Right ventricle myocardium superior (tissue), 1 donor: ENCODE data around the gene KCND3. TPM values are rescaled to one million over a fixed set of nuclear protein-coding genes. Genes with fewer than 3 reads are reported as not detected.

Experiments
- ATAC-seq: fragments of 200-7000 bp; cut with Tn5 transposase; one replicate; pipeline ENCODE4 v1.9.1; 2020; ENCODE audit warnings: mild to moderate bottlenecking; ENCODE audit not compliant: poor library complexity
- DNase-seq: peaks from one replicate; pipeline ENCODE4 v3.0.0-alpha.2; 2020
- intact Hi-C: fragments of 100-400 bp; cut with DNase I; formaldehyde crosslinking; loops from one replicate; pipeline ENCODE4 v1.11.2; 2022
- total RNA-seq: library from RNA; stranded (reverse); fragmentation: NEBNext Ultra II Directional; extraction: Animal tissue kit (Norgen Biotek cat#: 25700); gene quantifications from one replicate; pipeline ENCODE4 v1.2.1, GENCODE V29; 2021
- donor health status: DM: no; HTN: yes; CAD: no; lungs with severe emphysema.

The KCND3 gene
- total RNA-seq, 1 donor from 2014 or later = 19.7 TPM

DNA sequence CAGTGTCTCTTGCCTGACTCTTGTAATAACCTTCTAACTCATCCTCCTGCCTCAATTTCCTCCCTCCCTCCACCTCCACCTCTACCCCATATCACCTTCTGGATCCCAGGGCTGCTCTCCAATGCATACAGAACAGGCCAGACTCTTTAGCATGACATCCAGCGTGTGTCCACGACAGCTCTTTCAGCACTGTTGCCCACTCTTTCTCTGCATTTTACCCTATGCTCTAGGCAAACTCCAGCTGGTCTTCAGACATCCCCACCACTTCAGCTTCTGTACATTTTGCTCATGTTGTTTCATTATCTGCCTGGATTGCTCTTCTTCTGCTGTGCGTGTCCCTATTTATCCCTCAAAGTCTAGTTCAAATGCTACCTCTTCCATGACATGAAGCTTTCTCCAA, 255.0 kb downstream of the KCND3 start:
- DNase-seq = no peak
- intact Hi-C loops = no loop called here
- ATAC-seq = no peak

DNA sequence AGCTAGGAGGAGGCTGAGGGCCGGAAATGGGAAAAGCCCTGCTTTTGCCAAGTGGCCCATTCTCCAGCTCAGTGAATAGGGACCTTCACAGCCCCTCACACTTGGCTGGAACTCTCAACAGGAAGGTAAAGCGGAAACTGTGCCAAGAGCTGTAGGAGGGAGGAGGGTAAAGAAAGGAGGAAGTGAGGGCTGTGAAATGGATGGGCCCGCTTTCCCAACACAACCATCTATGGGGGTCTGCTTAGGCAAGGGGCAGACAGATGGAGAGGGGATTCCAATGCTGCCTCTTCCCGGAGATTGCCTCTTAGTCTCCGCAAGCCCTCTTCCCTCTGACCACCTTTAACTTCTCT, 255.5 kb downstream of the KCND3 start:
- no peak for ATAC-seq
- intact Hi-C loops = no loop called here

DNA sequence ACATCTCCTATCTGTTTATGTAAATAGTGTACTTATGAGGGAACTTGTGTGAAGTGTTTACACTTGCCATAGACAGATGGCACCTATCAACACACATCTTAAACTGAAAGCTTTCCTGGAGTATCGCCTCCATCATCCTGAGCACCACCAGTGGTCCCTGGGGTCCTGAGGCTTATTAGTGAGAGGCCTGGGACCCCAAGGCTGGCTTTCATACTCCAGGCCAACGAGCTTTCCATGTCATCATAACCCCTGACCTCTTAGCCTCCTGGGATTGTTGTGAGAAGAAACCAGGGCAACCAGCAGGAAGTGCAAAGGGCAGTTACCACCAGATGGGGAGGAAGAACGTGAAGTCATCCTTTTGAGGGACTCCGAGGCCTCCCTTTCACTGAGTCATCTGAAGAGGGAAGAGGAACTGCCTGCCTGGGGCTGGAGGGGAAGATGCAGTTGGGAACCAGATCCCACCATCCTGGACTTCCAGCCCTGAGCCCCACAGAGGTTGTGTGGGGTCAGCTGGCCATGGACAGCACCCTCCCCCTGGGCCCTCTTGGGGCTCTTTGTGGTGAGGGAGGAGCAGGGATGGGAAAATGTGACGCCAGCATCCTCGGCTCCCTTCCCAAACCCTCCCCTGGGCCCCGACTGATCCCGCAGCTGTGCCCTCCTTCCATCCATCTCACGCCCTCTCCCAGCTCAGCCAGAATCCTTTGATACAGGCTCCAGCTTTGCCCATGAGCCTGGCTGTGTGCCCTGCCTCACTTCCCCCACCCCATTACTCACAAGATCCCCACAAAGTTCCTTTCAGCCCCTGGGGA, 256.1 kb downstream of the KCND3 start:
- DNase-seq (peak; percentile 79), ATAC-seq (peak; percentile 31)
- intact Hi-C loops = no loop called here

More for the DNA sequence above, 255.5 kb downstream of the KCND3 start:
- no peak for DNase-seq

DNA sequence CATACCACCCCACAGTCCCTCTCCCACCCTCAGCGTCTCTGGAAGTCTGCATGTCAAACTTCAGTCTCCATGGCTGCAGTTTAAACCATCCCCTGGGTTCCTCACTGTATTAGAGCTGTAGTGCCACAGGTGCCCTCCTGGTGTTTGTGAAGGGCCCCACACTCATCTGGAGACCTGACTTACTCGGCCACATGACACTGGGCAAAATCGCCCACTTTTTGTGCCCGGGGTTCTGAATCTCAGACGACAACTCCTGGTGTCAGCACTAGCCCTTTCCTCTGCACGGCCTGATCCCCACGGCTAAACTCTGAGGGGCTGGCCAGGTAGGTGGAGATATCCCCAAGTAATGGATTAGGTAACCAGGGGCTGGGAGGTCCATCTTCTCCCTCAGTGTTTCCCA, 256.8 kb downstream of the KCND3 start:
- ATAC-seq (no peak), DNase-seq (no peak)
- intact Hi-C loops = no loop called here

DNA sequence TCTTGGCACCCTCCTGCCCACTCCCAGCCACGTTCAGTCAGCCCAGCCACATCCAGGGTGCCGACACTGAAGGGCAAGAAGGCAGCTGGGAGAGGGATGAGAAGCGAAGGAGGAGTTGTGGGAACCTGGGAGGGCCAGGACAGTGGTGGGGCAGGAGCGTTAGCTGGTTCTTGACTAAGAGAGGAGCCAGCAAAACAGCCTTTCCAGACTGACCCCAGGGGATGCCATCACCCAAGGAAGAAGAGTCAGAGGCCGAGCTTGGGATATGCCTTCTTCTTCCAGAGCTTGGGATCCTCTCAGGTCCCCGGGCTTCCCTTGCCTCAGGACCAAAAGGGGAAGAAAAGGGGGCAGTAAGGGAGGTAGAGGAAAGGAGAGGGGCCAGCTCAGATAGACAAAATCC, 257.5 kb downstream of the KCND3 start:
- no peak for ATAC-seq
- intact Hi-C loops = no loop called here
- no peak for DNase-seq

DNA sequence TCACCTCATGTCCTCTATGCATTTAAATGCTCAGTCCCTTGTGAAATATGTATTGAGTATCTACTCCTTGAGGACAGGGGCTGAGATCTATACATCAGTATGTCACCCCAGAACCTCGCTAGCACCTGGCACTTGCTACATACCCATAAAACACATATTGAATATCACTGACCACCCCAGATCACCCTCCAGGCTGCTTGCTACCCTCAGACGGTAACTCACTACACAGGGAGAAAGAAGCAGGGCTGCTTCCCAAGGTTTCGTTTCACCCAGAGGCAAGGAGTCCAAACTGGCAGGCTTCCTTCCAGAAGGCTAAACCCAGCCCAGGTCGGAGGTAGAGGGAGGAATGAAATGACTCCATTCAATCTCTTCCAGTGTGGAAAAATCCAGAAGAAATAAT, 258.8 kb downstream of the KCND3 start:
- DNase-seq (no peak), ATAC-seq (no peak)
- intact Hi-C loops = no loop called here

DNA sequence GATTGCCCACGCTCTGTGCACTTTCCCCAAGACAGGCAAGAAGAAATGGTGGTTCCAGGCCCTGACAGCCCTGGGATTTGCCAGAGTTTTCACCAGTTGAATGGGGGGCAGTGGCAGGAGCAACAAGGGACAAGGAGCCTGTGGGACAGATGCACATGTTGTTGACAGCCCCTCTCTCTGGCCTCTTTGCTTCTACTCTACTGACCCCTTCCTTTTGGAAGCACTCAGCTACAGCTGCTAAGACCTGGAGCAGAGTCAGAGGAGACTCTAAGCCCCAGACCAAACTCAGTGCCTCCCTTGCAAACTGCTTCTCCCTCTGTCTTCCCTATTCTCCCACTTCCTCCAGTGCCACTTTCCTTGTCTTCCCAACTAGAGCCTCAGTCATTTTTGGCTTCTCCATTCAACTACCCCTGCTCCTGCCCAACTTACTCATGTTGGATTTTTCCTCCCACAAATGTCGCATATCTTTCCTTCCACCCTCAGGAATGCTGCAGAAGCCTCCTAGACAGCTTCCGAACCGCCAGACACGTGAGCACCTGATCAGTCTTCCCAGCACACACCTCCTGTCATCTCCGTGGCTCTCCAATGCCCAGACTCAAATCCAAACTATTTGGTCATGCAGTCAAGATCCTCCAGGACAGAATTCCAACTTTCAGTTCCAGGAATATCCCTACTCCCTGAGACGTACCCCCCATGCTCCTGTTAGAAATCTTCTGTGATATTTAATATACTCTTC, 259.4 kb downstream of the KCND3 start:
- ATAC-seq = no peak

DNA sequence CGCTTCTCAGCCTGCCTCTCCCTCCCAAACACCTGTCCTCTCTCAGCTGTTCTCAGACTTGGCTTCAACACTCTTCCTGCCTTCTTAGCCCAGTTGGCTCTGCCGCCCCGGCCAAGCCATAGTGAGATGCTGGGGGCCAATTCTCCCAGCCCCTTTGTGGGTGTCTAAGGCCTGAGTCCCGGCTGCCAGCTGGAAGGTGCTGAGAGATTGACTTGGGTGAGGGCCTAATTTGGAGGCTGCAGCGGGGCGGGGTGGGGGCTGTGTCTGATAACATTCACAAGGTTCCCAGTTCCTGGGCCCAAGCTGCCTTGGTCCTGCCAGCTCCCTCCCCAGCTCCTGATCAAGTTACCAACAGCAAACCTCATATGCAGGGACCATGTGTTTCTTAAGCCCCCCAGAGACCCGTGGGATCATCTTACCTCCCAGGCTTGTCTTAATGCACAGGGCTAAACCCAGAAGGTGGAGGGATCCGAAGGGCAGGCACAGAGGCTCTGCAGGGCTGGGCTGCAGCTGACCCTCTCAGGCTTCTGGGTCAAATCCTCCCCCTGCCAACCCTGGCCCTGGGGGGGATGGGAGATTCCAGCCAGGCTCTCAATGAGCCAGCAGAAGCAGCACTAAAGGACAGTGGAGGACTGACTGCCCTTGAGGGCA, 260.1 kb downstream of the KCND3 start:
- peak; percentile 84 for DNase-seq
- intact Hi-C loops = no loop called here
- peak; percentile 63 for ATAC-seq

More for the DNA sequence above, 259.4 kb downstream of the KCND3 start:
- intact Hi-C loops = no loop called here
- no peak for DNase-seq

DNA sequence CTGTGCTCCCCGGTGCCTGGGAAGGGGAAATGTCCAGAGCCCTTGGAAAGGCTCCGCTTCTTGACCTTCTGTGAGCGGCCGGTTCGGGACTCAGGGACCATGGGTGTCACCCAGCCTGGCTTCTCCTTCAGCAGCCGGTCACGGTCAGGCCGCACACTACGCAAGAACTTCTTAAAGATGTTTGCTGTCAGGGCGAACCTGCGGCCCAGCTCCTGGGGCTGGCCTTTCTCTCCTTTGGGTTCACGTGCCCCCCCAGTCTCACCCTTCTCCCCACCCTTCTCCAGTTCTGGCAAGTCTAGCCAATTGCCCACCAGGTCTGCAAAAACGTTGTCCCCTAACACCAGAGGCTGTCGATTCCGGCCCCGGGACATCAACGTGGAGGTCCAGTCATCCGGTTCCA, 262.4 kb downstream of the KCND3 start:
- no peak for DNase-seq
- intact Hi-C loops = no loop called here

DNA sequence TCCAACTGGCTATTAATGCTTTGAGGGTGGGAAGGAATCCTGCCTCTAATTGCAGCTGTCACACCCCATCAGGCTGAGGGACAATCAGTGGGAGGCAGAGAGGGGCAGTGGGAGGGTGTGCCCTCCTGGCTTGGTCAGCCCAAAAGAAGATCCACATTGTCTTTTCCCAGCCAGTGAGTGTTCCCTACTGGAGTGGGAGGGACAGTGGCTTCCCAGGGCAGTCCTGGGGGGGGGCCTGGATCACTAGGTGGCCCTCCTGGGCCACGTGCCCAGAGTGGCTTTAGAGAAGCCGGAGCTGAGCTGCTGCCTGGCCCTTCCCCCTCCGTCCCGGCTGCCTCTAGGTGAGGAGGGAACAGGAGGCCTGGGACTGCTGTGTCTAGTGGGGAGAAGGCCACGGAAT, 264.3 kb downstream of the KCND3 start:
- ATAC-seq (peak; percentile 62), DNase-seq (peak; percentile 83)
- intact Hi-C loops = no loop called here

More for the DNA sequence above, 262.4 kb downstream of the KCND3 start:
- ATAC-seq = no peak

DNA sequence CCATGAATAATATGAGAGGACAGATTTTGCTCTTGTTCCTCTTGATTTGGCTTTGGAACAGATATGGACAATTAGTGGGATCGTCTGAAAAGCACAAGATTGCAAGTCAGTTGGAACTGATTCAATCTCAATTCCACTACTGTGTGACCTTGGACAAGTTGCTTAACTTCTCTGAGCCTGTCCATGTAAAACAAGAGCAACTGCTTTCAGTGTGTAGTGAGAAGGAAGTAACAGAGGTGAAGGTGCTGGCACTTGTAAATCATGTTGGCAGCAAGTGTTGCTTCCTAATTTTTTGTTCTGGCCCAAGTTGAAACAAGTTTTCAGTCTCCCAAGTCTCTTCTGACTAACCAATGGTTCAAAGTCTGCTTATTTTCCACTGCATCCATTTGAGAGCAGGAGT, 265.6 kb downstream of the KCND3 start:
- intact Hi-C loops = no loop called here
- no peak for ATAC-seq
- no peak for DNase-seq

DNA sequence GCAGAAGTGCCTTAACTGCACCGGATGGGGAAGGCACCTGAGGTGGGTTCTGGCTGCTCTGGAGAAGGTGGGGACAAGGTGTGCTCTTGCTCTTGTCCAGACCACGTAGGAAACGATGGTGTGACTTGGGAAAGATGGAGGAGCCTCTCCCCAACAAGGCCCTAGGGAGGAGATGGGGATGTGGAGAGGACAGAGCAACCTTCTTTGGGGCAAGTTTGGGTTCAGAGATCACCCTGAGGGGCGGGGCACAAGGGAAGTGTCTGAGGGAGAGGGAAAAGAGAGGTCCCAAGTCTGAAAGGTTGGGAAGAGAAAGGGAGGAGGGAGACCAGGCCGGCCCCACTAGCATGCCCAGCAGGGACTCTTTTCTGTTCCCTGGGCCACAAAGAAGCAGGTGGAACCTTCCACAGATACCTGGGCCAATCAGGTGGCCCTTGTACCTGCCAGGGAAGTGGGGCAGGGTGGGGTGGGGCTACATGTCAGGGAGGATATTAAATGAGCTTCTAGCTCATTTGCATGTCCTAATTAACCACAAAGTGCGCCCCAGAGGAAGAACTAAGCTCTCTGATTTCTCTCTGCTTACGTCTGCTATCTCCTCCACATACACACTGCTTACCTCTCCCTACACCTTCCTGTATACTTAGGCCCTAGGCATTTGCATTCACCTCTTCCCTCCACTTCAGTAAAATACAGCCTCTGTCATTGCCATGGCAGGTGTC, 266.2 kb downstream of the KCND3 start:
- no peak for DNase-seq
- intact Hi-C loops = no loop called here
- no peak for ATAC-seq

DNA sequence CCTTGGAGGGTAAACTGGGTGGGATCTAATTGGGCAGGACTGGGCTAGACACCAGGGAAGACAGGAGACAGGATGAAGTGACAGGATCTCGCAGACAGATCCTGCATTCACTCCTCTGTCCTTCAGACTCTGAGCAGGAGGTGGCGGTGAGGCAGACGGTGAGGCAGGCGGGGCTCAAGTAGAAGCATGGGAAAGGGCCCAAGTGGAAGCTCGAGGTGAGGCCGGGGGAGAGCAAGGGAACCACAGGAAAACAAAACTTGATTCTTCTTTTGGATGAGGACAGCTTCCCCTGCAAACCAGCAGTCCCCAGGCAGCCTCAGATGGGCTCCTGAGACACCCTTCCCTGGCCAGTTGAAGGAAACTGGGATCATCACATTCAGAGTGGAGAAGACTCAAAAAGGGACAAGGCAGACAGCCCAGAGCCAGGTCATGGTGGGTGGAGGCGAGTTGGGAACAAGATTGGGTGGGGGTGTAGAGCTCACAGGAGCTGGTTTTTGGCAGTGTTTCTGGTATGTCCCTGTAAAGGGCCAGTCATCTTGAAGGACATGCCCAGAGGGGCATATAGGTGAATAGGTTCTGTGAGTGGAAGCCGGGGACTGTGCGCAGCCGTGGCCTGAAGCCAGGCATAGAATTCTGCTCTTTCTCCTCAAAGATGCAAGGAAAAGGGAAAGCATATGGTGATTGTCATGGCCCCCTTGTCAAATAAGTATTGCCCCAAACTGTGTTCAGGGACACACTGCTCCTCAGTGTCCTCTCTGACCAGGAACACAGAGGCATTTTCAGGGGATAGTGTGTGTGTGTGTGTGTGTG, 268.3 kb downstream of the KCND3 start:
- DNase-seq (no peak), ATAC-seq (peak; percentile 28)
- intact Hi-C loops = no loop called here

Other genes with a start within 250 kb of the KCND3 start
- 5.8 TPM for gene DDX20, start 233.8 kb downstream of the KCND3 start, total RNA-seq